HUES64 (cell line): ENCODE results near the gene MYO1B.
"Not testable (repeated sequence)": the region's sequence is repeated elsewhere in the genome, so short reads cannot be mapped to it uniquely, and the experiment has no call there.

ENCODE experiments used
- H3K27ac ChIP-seq: 2 replicates; pipeline ENCODE4 v1.7.0; 2013; ENCODE audit warnings: low read depth, low read length, inconsistent platforms
- H3K27me3 ChIP-seq: 2 replicates; pipeline ENCODE4 v1.6.1; 2013; ENCODE audit warnings: mild to moderate bottlenecking, low read length; ENCODE audit not compliant: insufficient read depth
- H3K36me3 ChIP-seq: 2 replicates; pipeline ENCODE4 v1.6.1; 2013; ENCODE audit warnings: mild to moderate bottlenecking, low read length; ENCODE audit not compliant: insufficient read depth
- H3K4me1 ChIP-seq: 2 replicates; pipeline ENCODE4 v1.6.1; 2013; ENCODE audit warnings: mild to moderate bottlenecking, low read length, moderate library complexity; ENCODE audit not compliant: insufficient read depth
- H3K4me3 ChIP-seq: 2 replicates; pipeline ENCODE4 v1.5.1; 2013; ENCODE audit warnings: mild to moderate bottlenecking, low read length, moderate library complexity
- H3K9ac ChIP-seq: 2 replicates; pipeline ENCODE4 v1.6.1; 2013; ENCODE audit warnings: mild to moderate bottlenecking, low read depth, low read length
- H3K9me3 ChIP-seq: 2 replicates; pipeline ENCODE4 v1.6.1; 2013; ENCODE audit warnings: low read depth, low read length; ENCODE audit not compliant: insufficient read depth
- WGBS: fragments of 150-250, 120-280 bp; methylation state at CpG from one replicate; pipeline ENCODE4 v1.1.7; 2013; ENCODE audit warnings: missing lambda C conversion rate; 5-methylcytosine and 5-hydroxymethylcytosine counted together

Gene MYO1B

GRCh38 chr2:191436368-191437055 is 191.3 kb downstream of the MYO1B start:
- Histone ChIP-seq H3K9me3 (no peaks in the 10 kb centered on the region), H3K27me3 (no peaks in the 10 kb centered on the region), H3K27ac (no peak overlapping the region), H3K36me3 (no peaks in the 10 kb centered on the region), H3K4me3 (no peak overlapping the region), H3K4me1 (no peaks in the 10 kb centered on the region), H3K9ac (no peak overlapping the region)
- 95% methylated on average over 5 of the region's 6 CpGs for WGBS

DNA sequence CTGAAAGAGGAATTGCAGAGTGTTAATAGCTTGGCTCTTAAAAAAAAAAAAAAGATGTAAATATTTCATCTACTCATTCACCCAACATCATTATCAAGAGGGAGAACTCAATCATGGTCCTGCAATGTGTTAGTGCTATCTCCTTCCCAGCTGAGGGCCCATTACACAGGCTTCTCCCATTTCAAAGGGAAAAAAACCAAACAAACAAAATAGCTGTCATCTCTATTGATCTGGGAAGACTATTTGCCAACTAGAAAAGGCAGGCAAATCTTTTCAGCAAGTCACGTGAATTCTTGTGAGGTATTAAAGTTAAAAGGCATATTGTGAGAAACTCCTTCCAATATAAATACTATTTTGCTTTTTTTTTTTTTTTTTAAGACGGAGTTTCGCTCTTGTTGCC is 194.3 kb downstream of the MYO1B start:
- 91% methylated on average over 1 of the region's 3 CpGs for WGBS
- Histone ChIP-seq H3K9ac (no peak overlapping the region), H3K27me3 (no peaks in the 10 kb centered on the region), H3K36me3 (no peaks in the 10 kb centered on the region), H3K9me3 (no peaks in the 10 kb centered on the region), H3K4me3 (no peak overlapping the region), H3K4me1 (no peaks in the 10 kb centered on the region), H3K27ac (no peak overlapping the region)

DNA sequence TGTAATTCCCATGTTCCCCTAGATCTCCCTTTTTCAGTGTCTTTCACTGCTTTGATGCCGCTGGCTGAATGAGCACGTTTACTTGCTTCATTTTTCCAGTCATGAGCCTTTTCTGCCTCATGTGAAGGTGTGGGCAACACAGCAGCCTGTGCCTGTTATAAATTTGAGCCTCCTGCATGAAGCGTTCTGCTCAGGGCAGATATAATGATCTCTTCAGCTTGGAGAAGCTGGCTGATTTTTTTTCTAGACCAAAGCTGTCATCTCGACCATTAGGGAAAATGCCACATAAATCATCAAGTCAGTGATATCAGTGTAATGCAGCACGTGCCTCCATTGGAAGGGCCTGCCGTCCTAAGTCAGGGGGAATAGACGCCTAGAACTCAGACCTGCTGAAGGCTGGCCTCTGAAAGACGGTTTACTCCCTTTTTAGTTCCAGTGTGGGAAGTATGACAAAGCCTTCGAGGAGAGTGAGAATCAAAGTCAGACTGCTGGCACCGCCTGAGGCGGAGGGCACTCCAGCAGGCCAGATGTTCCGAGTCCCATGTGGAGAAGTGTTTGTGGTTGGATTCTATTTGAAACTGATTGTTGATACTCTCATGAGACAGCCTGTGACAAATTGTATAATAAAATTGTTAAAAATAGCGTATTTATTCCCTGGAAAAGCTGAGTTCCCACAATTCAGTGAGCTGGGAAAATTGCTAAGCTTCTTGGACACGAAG is 196.5 kb downstream of the MYO1B start:
- Histone ChIP-seq H3K27ac (no peak overlapping the region), H3K9me3 (no peaks in the 10 kb centered on the region), H3K36me3 (no peaks in the 10 kb centered on the region), H3K27me3 (no peaks in the 10 kb centered on the region), H3K4me3 (no peak overlapping the region), H3K4me1 (no peaks in the 10 kb centered on the region), H3K9ac (no peak overlapping the region)
- 94% methylated on average over 14 of the region's 14 CpGs for WGBS

- Histone ChIP-seq H3K4me1 (no peaks in the 10 kb centered on the region), H3K4me3 (no peak overlapping the region), H3K9me3 (no peaks in the 10 kb centered on the region), H3K36me3 (no peaks in the 10 kb centered on the region), H3K27ac (no peak overlapping the region), H3K27me3 (no peaks in the 10 kb centered on the region), H3K9ac (no peak overlapping the region)
- 97% methylated on average over 3 of the region's 3 CpGs for WGBS
These were observed 198.2 kb downstream of the MYO1B start for GRCh38 chr2:191443446-191443845.

DNA sequence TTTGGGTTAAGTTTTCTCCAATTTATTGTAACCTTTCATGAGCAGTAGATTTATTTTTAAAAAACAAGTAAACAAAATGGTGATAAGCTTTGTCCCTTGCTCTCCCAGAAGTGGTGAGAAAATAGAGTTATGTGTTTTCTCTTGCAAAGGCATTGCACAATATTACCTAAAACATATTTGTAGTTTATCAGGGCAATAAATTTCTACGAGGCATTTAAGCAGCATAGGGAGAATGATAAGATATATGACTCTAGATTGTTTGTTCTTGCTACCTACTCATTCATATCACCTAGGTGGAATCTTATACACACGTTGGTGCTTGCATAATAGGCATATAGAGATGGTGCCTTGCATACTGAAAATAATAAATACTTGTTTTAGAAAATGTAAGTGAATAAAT is 201.7 kb downstream of the MYO1B start:
- Histone ChIP-seq H3K9ac (no peak overlapping the region), H3K4me1 (no peaks in the 10 kb centered on the region), H3K9me3 (no peaks in the 10 kb centered on the region), H3K27me3 (no peaks in the 10 kb centered on the region), H3K36me3 (no peaks in the 10 kb centered on the region), H3K4me3 (no peak overlapping the region), H3K27ac (no peak overlapping the region)
- WGBS: no CpG with 5 or more reads among the region's 2 CpGs

- Histone ChIP-seq H3K9ac (no peak overlapping the region), H3K9me3 (peaks cover 11% of the 10 kb centered on the region; the same call in 1 of the 2 replicates), H3K4me1 (no peaks in the 10 kb centered on the region), H3K27me3 (no peaks in the 10 kb centered on the region), H3K4me3 (no peak overlapping the region), H3K27ac (no peak overlapping the region), H3K36me3 (no peaks in the 10 kb centered on the region)
- WGBS: 72% methylated on average over 5 of the region's 5 CpGs
These were observed 205.9 kb downstream of the MYO1B start for GRCh38 chr2:191451116-191451515.

GRCh38 chr2:191452065-191452464 is 206.9 kb downstream of the MYO1B start:
- WGBS: 89% methylated on average over 3 of the region's 3 CpGs
- no peak overlapping the region for H3K4me3 ChIP-seq
- H3K4me1 ChIP-seq: no peaks in the 10 kb centered on the region
- no peaks in the 10 kb centered on the region for H3K27me3 ChIP-seq
- no peak overlapping the region for H3K9ac ChIP-seq
- H3K36me3 ChIP-seq: no peaks in the 10 kb centered on the region
- H3K9me3 ChIP-seq: peaks cover 11% of the 10 kb centered on the region; the same call in 1 of the 2 replicates
- H3K27ac ChIP-seq: no peak overlapping the region

- WGBS: 94% methylated on average over 6 of the region's 6 CpGs
- H3K27ac ChIP-seq: no peak overlapping the region
- no peaks in the 10 kb centered on the region for H3K4me1 ChIP-seq
- no peak overlapping the region for H3K4me3 ChIP-seq
- peaks cover 11% of the 10 kb centered on the region; the same call in 1 of the 2 replicates for H3K9me3 ChIP-seq
- H3K27me3 ChIP-seq: no peaks in the 10 kb centered on the region
- no peaks in the 10 kb centered on the region for H3K36me3 ChIP-seq
- no peak overlapping the region for H3K9ac ChIP-seq
These were observed 208.6 kb downstream of the MYO1B start for GRCh38 chr2:191453761-191454160.

DNA sequence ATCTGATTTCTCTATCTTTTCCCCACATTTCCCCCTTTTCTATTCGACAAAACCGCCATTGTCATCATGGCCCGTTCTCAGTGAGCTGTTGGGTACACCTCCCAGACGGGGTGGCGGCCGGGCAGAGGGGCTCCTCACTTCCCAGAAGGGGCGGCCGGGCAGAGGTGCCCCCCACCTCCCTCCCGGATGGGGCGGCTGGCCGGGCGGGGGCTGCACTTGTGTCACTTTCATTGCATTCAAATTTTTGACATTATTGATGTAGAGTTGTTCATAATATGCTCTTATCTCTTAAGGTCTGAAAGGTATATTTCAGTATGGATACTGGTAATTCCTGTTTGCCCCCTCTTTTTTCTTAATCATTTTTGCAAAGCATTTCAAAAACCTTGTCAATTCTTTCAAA is 211.3 kb downstream of the MYO1B start:
- not testable (repeated sequence) for H3K27ac ChIP-seq, H3K9ac ChIP-seq, H3K4me3 ChIP-seq, H3K27me3 ChIP-seq, H3K4me1 ChIP-seq, H3K36me3 ChIP-seq
- WGBS: 96% methylated on average over 6 of the region's 12 CpGs
- peaks cover 11% of the 10 kb centered on the region; the same call in 1 of the 2 replicates for H3K9me3 ChIP-seq

GRCh38 chr2:191459158-191459557 is 214.0 kb downstream of the MYO1B start:
- H3K4me1 ChIP-seq: no peaks in the 10 kb centered on the region
- no peak overlapping the region for H3K9ac ChIP-seq
- no peak overlapping the region for H3K27ac ChIP-seq
- H3K36me3 ChIP-seq: no peaks in the 10 kb centered on the region
- H3K4me3 ChIP-seq: no peak overlapping the region
- no peaks in the 10 kb centered on the region for H3K27me3 ChIP-seq
- peaks cover 5% of the 10 kb centered on the region; the same call in 1 of the 2 replicates for H3K9me3 ChIP-seq

DNA sequence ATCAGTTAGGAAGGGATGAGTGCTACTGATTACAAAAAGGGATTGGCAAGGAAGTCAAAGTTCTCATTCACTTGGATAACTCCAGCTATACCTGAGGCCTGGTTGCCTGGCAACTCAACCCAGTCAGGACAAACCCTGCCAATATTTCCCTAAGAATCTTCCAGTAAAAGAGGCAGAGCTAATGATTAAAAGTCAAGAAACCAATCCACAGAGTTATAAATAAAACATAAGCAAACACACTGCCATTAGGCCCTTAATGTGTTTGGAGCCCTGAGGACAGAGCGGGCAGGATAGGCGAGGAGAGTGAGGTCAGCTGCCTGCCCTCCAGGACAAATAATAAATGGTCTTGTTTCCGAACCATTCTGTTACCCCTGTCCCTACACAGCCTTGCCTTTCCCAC is 217.2 kb downstream of the MYO1B start:
- H3K9me3 ChIP-seq: no peaks in the 10 kb centered on the region
- WGBS: 91% methylated on average over 3 of the region's 3 CpGs
- H3K27ac ChIP-seq: no peak overlapping the region
- no peak overlapping the region for H3K4me3 ChIP-seq
- H3K4me1 ChIP-seq: no peaks in the 10 kb centered on the region
- no peak overlapping the region for H3K9ac ChIP-seq
- H3K27me3 ChIP-seq: no peaks in the 10 kb centered on the region
- H3K36me3 ChIP-seq: no peaks in the 10 kb centered on the region
